Panc1 (cell line): ENCODE measurements around the gene ROBO1. TPM values are rescaled to one million over a fixed set of nuclear protein-coding genes. Genes with fewer than 3 reads are reported as not detected.

Source experiments
- ATAC-seq: fragments of 200-7000 bp; cut with Tn5 transposase; 2 replicates; pipeline ENCODE4 v1.9.1; 2020; ENCODE audit warnings: mild to moderate bottlenecking, moderate library complexity
- BruUV-seq: library from RNA; stranded (reverse); fragments of 400-500 nt; replicated peaks from 2 replicates; lab custom pipeline; 2021; lab: Mats Ljungman, UMichigan
- CTCF ChIA-PET: fragments of 300-600 bp; sonication (Branson Sonifier 250); formaldehyde crosslinking; loops from one replicate; lab custom pipeline; 2022; ENCODE audit warnings: antibody characterized with exemption; lab: Charles Lee
- POLR2A ChIA-PET: fragments of 300-600 bp; sonication (Branson Sonifier 250); formaldehyde crosslinking; loops from one replicate; lab custom pipeline; 2022; ENCODE audit warnings: antibody characterized with exemption; lab: Charles Lee
- DNase-seq: peaks from one replicate; pipeline ENCODE4 v3.0.0-alpha.2; 2010; ENCODE audit warnings: low read depth, low spot score
- H3K27ac ChIP-seq: 2 replicates; pipeline ENCODE4 v1.5.1; 2011; ENCODE audit warnings: mild to moderate bottlenecking, low read length, inconsistent platforms
- H3K27me3 ChIP-seq: fragments of 200-500 bp; sonication (Bioruptor generic); 2 replicates; pipeline ENCODE4 v1.6.0; 2014; ENCODE audit warnings: low read length, inconsistent platforms; ENCODE audit not compliant: control insufficient read depth, insufficient read depth
- H3K36me3 ChIP-seq: fragments of 200-500 bp; sonication (Bioruptor generic); 2 replicates; pipeline ENCODE4 v1.5.1; 2014; ENCODE audit warnings: inconsistent platforms, mild to moderate bottlenecking, low read length, moderate library complexity; ENCODE audit not compliant: control insufficient read depth, insufficient read depth
- H3K4me1 ChIP-seq: 2 replicates; pipeline ENCODE4 v1.5.1; 2011; ENCODE audit warnings: inconsistent platforms, mild to moderate bottlenecking, low read length, moderate library complexity; ENCODE audit not compliant: control insufficient read depth, insufficient read depth
- H3K4me3 ChIP-seq, 2 experiments: 2 replicates each; pipeline ENCODE4 v1.5.1; 2011 to 2012; ENCODE audit warnings: low read depth in 2 of 2, low read length in 2 of 2, mild to moderate bottlenecking in 2 of 2, inconsistent platforms in 1 of 2, moderate library complexity in 1 of 2
- H3K9me3 ChIP-seq: fragments of 200-500 bp; sonication (Bioruptor generic); 2 replicates; pipeline ENCODE4 v1.5.1; 2014; ENCODE audit warnings: low read depth, mild to moderate bottlenecking, inconsistent platforms, low read length, moderate library complexity; ENCODE audit not compliant: control insufficient read depth, insufficient read depth
- POLR2AphosphoS5 ChIP-seq: IDR thresholded peaks from 2 replicates; pipeline ENCODE4 v1.6.1; 2012; ENCODE audit warnings: mild to moderate bottlenecking, low read depth, low read length, moderate library complexity
- REST ChIP-seq, 2 experiments: IDR thresholded peaks; 2 replicates each; pipeline ENCODE4 v1.6.1; 2011 to 2012; ENCODE audit warnings: low read depth in 2 of 2, control low read depth in 1 of 2, low read length in 1 of 2, mild to moderate bottlenecking in 1 of 2, moderate library complexity in 1 of 2; ENCODE audit not compliant: insufficient read depth in 1 of 2
- SIN3A ChIP-seq: IDR thresholded peaks from 2 replicates; pipeline ENCODE4 v1.6.1; 2012; ENCODE audit warnings: low read depth, mild to moderate bottlenecking, low read length, moderate library complexity, borderline replicate concordance; ENCODE audit not compliant: insufficient read depth
- TCF7L2 ChIP-seq: IDR thresholded peaks from 2 replicates; pipeline ENCODE4 v1.6.1; 2011; ENCODE audit warnings: mild to moderate bottlenecking, low read depth, low read length, inconsistent platforms
- in situ Hi-C: cut with HindIII; loops from 2 replicates; pipeline ENCODE4 v1.10.0; 2016; ENCODE audit warnings: low sequenced_read_pairs, low pct_unique_long_range_greater_than_20kb
- intact Hi-C: fragments of 100-400 bp; cut with micrococcal nuclease; formaldehyde crosslinking; loops from one replicate; pipeline ENCODE4 v1.10.0; 2022; ENCODE audit not compliant: unreplicated experiment
- total RNA-seq: library from RNA; stranded (reverse); gene quantifications from one replicate; pipeline ENCODE4 v1.2.1, GENCODE V29; 2021; ENCODE audit not compliant: unreplicated experiment
- TF ChIP-seq, protein P1 (sequence below): fragments of 450-650 bp; IDR thresholded peaks from 2 replicates; pipeline ENCODE4 v1.5.1; 2017; ENCODE audit warnings: mild to moderate bottlenecking

The ROBO1 gene
- total RNA-seq, 1 experiment from 2014 or later = 61.6 TPM

DNA sequence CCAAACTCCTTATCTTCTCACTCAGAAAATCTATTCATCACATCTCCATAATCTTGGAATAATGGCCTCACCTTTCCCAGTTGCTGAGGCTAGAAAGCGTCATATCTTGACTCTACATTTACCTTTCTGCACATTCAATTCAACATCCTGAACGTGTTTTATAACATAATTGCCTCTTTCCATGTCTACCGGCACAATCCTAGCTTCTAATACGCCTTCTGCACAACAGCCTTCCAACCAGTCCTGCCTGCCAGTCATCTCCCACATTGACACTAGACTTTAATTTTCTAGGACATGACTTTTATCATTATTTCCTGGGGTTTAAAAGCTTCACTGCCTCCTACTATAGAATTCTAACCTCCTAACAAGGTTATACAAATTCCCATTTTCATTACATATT is 906.6 kb downstream of the ROBO1 start:
- Histone ChIP-seq H3K36me3 (no peaks in the 10 kb centered on the region), H3K9me3 (no peaks in the 10 kb centered on the region), H3K27ac (no peak overlapping the region), H3K27me3 (no peaks in the 10 kb centered on the region), H3K4me3 (no peak overlapping the region), H3K4me1 (peaks cover 9% of the 10 kb centered on the region)
- CTCF ChIA-PET = no interaction called here
- in situ Hi-C loops = no loop called here
- BruUV-seq = no TSS peak
- ATAC-seq (no peak), DNase-seq (no peak)
- POLR2A ChIA-PET = no interaction called here
- intact Hi-C loops = no loop called here
- TF ChIP-seq POLR2AphosphoS5 = no peak
- TF ChIP-seq, protein P1, sequence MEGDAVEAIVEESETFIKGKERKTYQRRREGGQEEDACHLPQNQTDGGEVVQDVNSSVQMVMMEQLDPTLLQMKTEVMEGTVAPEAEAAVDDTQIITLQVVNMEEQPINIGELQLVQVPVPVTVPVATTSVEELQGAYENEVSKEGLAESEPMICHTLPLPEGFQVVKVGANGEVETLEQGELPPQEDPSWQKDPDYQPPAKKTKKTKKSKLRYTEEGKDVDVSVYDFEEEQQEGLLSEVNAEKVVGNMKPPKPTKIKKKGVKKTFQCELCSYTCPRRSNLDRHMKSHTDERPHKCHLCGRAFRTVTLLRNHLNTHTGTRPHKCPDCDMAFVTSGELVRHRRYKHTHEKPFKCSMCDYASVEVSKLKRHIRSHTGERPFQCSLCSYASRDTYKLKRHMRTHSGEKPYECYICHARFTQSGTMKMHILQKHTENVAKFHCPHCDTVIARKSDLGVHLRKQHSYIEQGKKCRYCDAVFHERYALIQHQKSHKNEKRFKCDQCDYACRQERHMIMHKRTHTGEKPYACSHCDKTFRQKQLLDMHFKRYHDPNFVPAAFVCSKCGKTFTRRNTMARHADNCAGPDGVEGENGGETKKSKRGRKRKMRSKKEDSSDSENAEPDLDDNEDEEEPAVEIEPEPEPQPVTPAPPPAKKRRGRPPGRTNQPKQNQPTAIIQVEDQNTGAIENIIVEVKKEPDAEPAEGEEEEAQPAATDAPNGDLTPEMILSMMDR = no peak
- TF ChIP-seq SIN3A = no peak
- no peak for TF ChIP-seq REST (IDR thresholded peaks at IDR 0.05; ENCODE audit: insufficient read depth in 1 of 2, low read depth in 2 of 2, low read length in 1 of 2)
- no peak for TF ChIP-seq TCF7L2

- Histone ChIP-seq H3K27ac (no peak overlapping the region), H3K27me3 (no peaks in the 10 kb centered on the region), H3K9me3 (no peaks in the 10 kb centered on the region), H3K4me3 (no peak overlapping the region), H3K4me1 (peaks cover 11% of the 10 kb centered on the region), H3K36me3 (no peaks in the 10 kb centered on the region)
- TF ChIP-seq, protein P1 = no peak
- TF ChIP-seq POLR2AphosphoS5 (no peak), REST (IDR thresholded peaks at IDR 0.05; ENCODE audit: insufficient read depth in 1 of 2, low read depth in 2 of 2, low read length in 1 of 2) (no peak), TCF7L2 (no peak), SIN3A (no peak)
- intact Hi-C loops (no loop called here), in situ Hi-C loops (no loop called here)
- no peak for DNase-seq
- CTCF ChIA-PET = no interaction called here
- POLR2A ChIA-PET = no interaction called here
- no peak for ATAC-seq
- BruUV-seq = no TSS peak
Measured at GRCh38 chr3:78860567-78860966, 907.2 kb downstream of the ROBO1 start.
